MM.1S (cell line): Measurements from ENCODE around the gene DMKN.

Source experiments
- CTCF ChIP-seq: fragments of 300-600 bp; sonication (generic); IDR thresholded peaks from 2 replicates; pipeline ENCODE4 v1.5.1; 2016; ENCODE audit warnings: antibody characterized with exemption, low read length, mixed read lengths
- EZH2 ChIP-seq: fragments of 300-600 bp; sonication (generic); optimal IDR thresholded peaks from 2 replicates; pipeline ENCODE3; 2017; ENCODE audit warnings: low read depth, mild to moderate bottlenecking, antibody characterized with exemption, low read length, mixed read lengths
- EZH2phosphoT487 ChIP-seq: fragments of 300-600 bp; sonication (generic); IDR thresholded peaks from 2 replicates; pipeline ENCODE4 v1.6.1; 2018; ENCODE audit warnings: antibody characterized with exemption, low read length

DNA sequence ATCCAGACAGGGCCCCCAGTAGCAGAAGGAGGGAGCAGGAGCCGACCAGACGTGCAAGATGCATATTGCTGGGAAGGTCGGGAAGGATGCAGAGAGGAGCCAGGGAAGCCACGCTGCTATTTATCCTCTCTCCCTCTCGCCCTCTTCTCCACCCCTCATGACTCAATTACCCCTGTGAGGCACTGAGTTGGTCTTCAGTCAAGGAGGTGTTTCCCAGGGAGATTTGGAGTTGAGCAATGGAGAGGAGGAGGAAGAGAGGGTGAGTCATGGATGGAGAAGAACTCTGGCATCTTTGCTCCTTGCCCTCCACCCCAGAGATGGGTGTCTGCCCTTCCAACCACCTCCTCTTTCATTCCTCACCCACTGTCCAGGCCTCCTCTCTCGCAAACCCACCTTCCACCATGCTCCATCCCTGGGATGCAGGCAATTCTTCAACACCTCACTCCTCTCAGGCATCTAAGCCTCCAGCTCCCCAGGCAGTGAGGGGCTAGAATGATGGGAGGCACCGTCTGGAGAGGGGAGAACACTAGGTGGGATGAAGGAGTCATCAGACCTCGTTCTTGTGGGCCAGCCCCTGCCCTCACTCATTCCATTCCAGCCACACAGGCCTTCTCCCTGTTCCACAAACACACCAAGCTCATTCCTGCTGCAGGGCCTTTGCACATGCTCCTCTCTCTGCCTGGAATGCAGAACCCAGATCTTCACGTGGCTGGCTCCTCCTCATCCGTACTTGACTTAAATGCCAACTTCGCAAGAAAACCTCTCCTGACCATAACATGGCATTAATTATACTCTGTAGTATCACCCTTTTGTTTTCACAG is 15.0 kb upstream of the DMKN start, which contains the start of gene SBSN:
- TF ChIP-seq CTCF (no peak), EZH2 (no peak), EZH2phosphoT487 (no peak)
